ENCODE results near the gene DHRS9.
"Not testable (repeated sequence)": the region's sequence is repeated elsewhere in the genome, so short reads cannot be mapped to it uniquely, and the experiment has no call there.

DHRS9 gene

GRCh38 chr2:169069341-169069740 lies at the start of gene DHRS9:
Gene DHRS9, plus strand, starts transcription at chr2:169069563. Its CDS starts 12,019 bp downstream, at chr2:169081582.
- no peak for DNase-seq

GRCh38 chr2:169023161-169023560 lies 46.2 kb upstream of the DHRS9 start:
- DNase-seq: no peak

- DNase-seq: no peak
Measured at GRCh38 chr2:169026056-169026455, 43.3 kb upstream of the DHRS9 start.

GRCh38 chr2:169027234-169027633 lies 42.1 kb upstream of the DHRS9 start:
- DNase-seq: no peak

- DNase-seq: no peak
Measured at GRCh38 chr2:169029341-169029740, 40.0 kb upstream of the DHRS9 start.

- DNase-seq: no peak
Measured at GRCh38 chr2:169031202-169031601, 38.2 kb upstream of the DHRS9 start, which contains the start of gene ABCB11. Gene ABCB11, minus strand, starts transcription at chr2:169031324. Its CDS starts 13,199 bp downstream, at chr2:169018125.

GRCh38 chr2:169034256-169034655 lies 35.1 kb upstream of the DHRS9 start:
- no peak for DNase-seq

- no peak for DNase-seq
Measured at GRCh38 chr2:169034984-169035544, 34.3 kb upstream of the DHRS9 start.

GRCh38 chr2:169035887-169036286 lies 33.5 kb upstream of the DHRS9 start:
- no peak for DNase-seq

- no peak for DNase-seq
Measured at GRCh38 chr2:169036736-169037440, 32.5 kb upstream of the DHRS9 start.

- no peak for DNase-seq
Measured at GRCh38 chr2:169038338-169038757, 31.0 kb upstream of the DHRS9 start.

GRCh38 chr2:169039702-169040101 lies 29.7 kb upstream of the DHRS9 start:
- no peak for DNase-seq

- DNase-seq: no peak
Measured at GRCh38 chr2:169041594-169041993, 27.8 kb upstream of the DHRS9 start.

- no peak for DNase-seq
Measured at GRCh38 chr2:169042856-169043255, 26.5 kb upstream of the DHRS9 start.

GRCh38 chr2:169046440-169047151 lies 22.8 kb upstream of the DHRS9 start:
- no peak for DNase-seq

- no peak for DNase-seq
Measured at GRCh38 chr2:169047256-169048250, 21.8 kb upstream of the DHRS9 start.

GRCh38 chr2:169049142-169049541 lies 20.2 kb upstream of the DHRS9 start:
- DNase-seq: no peak

- DNase-seq: no peak
Measured at GRCh38 chr2:169050476-169051240, 18.7 kb upstream of the DHRS9 start.

GRCh38 chr2:169054575-169054974 lies 14.8 kb upstream of the DHRS9 start:
- not testable (repeated sequence) for DNase-seq

GRCh38 chr2:169064199-169064598 lies 5.2 kb upstream of the DHRS9 start:
- DNase-seq: not testable (repeated sequence)

- no peak for DNase-seq
Measured at GRCh38 chr2:169065422-169065821, 3.9 kb upstream of the DHRS9 start.
